ENCODE results near the gene KLK14. TPM values are rescaled to one million over a fixed set of nuclear protein-coding genes. Genes with fewer than 3 reads are reported as not detected.

Gene KLK14
- polyA plus RNA-seq, 2 of the 4 experiments (the other 2 are of a cell fraction): 0.14 to 0.44 TPM

DNA sequence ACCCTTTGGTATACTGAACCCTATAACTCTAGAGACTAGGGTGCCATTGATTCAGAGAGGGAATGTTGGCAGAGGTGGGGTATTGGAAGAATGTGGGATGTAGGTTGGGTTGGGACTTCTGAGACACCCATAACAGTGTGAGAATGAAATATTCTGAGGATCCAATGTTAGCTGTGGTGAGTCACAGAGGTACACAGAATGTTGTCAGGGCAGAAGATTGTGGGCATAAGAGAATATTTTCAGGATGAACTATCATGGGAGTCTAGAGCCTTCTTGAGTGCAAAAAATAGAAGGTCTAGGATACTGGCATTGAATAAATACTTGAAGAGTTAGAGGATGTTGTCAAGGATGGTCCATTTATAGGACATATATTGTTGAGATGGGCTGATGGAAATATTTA lies 26.8 kb downstream of the KLK14 start:
- ChIA-PET CTCF (no interaction called here), POLR2A (no interaction called here)
- ATAC-seq: 0 out of 6 replicates have a peak, but pooled peaks of 1 of the 2 experiments have one; percentile 36
- H3K9me3 ChIP-seq: peaks cover 3% of the 10 kb centered on the region; the same call in 1 of the 3 replicates
- no peak overlapping the region for H3K27ac ChIP-seq
- no peak overlapping the region for H3K4me2 ChIP-seq
- no peaks in the 10 kb centered on the region for H3K4me1 ChIP-seq
- FAIRE-seq: no peak
- no peak for TF ChIP-seq EHF (CRISPR knock-in tag; IDR thresholded peaks at IDR 0.05)
- no peak for TF ChIP-seq SREBF2 (IDR thresholded peaks at IDR 0.05)
- TF ChIP-seq TP53 (CRISPR knock-in tag; IDR thresholded peaks at IDR 0.05): no peak
- no peak for TF ChIP-seq CHD4 (IDR thresholded peaks at IDR 0.05; ENCODE audit: borderline replicate concordance)
- TF ChIP-seq KDM1A (IDR thresholded peaks at IDR 0.05; ENCODE audit: low read depth): no peak
- TF ChIP-seq EP300 (IDR thresholded peaks at IDR 0.05): no peak
- no peak for TF ChIP-seq ZFP36 (IDR thresholded peaks at IDR 0.05; ENCODE audit: borderline replicate concordance, partially characterized antibody)
- no peak for TF ChIP-seq GATA3 (IDR thresholded peaks at IDR 0.05; ENCODE audit: borderline replicate concordance)
- TF ChIP-seq, protein P1, sequence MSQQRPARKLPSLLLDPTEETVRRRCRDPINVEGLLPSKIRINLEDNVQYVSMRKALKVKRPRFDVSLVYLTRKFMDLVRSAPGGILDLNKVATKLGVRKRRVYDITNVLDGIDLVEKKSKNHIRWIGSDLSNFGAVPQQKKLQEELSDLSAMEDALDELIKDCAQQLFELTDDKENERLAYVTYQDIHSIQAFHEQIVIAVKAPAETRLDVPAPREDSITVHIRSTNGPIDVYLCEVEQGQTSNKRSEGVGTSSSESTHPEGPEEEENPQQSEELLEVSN (IDR thresholded peaks at IDR 0.05; ENCODE audit: borderline replicate concordance, low read depth): no peak
- TF ChIP-seq, protein P2, sequence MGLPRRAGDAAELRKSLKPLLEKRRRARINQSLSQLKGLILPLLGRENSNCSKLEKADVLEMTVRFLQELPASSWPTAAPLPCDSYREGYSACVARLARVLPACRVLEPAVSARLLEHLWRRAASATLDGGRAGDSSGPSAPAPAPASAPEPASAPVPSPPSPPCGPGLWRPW (IDR thresholded peaks at IDR 0.05): no peak
- TF ChIP-seq RCOR1 (IDR thresholded peaks at IDR 0.05; ENCODE audit: low read depth, low read length): no peak
- TF ChIP-seq NR3C1 (IDR thresholded peaks at IDR 0.05): no peak
- TF ChIP-seq, protein P3, sequence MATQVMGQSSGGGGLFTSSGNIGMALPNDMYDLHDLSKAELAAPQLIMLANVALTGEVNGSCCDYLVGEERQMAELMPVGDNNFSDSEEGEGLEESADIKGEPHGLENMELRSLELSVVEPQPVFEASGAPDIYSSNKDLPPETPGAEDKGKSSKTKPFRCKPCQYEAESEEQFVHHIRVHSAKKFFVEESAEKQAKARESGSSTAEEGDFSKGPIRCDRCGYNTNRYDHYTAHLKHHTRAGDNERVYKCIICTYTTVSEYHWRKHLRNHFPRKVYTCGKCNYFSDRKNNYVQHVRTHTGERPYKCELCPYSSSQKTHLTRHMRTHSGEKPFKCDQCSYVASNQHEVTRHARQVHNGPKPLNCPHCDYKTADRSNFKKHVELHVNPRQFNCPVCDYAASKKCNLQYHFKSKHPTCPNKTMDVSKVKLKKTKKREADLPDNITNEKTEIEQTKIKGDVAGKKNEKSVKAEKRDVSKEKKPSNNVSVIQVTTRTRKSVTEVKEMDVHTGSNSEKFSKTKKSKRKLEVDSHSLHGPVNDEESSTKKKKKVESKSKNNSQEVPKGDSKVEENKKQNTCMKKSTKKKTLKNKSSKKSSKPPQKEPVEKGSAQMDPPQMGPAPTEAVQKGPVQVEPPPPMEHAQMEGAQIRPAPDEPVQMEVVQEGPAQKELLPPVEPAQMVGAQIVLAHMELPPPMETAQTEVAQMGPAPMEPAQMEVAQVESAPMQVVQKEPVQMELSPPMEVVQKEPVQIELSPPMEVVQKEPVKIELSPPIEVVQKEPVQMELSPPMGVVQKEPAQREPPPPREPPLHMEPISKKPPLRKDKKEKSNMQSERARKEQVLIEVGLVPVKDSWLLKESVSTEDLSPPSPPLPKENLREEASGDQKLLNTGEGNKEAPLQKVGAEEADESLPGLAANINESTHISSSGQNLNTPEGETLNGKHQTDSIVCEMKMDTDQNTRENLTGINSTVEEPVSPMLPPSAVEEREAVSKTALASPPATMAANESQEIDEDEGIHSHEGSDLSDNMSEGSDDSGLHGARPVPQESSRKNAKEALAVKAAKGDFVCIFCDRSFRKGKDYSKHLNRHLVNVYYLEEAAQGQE (IDR thresholded peaks at IDR 0.05): no peak
- TF ChIP-seq JUN (IDR thresholded peaks at IDR 0.05): no peak
- TF ChIP-seq MAFK (IDR thresholded peaks at IDR 0.05; ENCODE audit: partially characterized antibody): no peak
- no peak for DNase-seq (ENCODE audit: low read depth in 1 of 2, low spot score in 1 of 2)
- no peak overlapping the region for H3K4me3 ChIP-seq

DNA sequence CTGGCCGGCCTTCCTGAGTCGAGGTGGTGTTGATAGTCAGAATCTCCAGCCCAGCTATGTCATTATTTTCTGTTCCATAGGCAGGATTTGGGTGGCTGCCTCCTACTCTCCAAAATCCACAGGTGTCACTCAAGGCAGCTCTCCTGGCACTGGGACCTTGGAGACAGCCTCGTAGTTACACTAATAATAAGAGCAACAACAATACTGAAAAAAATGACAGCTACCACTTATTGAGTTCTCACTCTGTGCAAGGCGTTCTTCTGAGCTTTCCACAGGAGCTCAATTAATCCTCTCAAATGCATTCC lies 35.7 kb downstream of the KLK14 start:
- Histone ChIP-seq H3K27ac (no peak overlapping the region), H3K4me3 (no peak overlapping the region), H3K4me2 (no peak overlapping the region), H3K4me1 (no peaks in the 10 kb centered on the region), H3K9me3 (peaks cover 5% of the 10 kb centered on the region; the same call in 1 of the 3 replicates)
- ChIA-PET POLR2A (no interaction called here), CTCF (interaction anchor here (1.0 to 1.2 kb wide), 2 partner anchors 11 to 26 kb away, joined by 3 to 5 read pairs; no protein-coding TSS in a partner anchor)
- FAIRE-seq (no peak), DNase-seq (ENCODE audit: low read depth in 1 of 2, low spot score in 1 of 2) (no peak), ATAC-seq (no peak)
- TF ChIP-seq ZC3H11A (IDR thresholded peaks at IDR 0.05) (no peak), RARB (CRISPR knock-in tag; IDR thresholded peaks at IDR 0.05) (no peak), RFX5 (IDR thresholded peaks at IDR 0.05) (no peak), EP300 (IDR thresholded peaks at IDR 0.05) (no peak), CEBPB (IDR thresholded peaks at IDR 0.05) (no peak), ESRRA (IDR thresholded peaks at IDR 0.05; ENCODE audit: borderline replicate concordance, low read length) (no peak), FOXS1 (CRISPR knock-in tag; IDR thresholded peaks at IDR 0.05) (no peak), RAD21 (conservative IDR thresholded peaks at IDR 0.05 in 1 of 2, IDR thresholded peaks at IDR 0.05 in 1 of 2) (no peak)
- TF ChIP-seq, protein P4, sequence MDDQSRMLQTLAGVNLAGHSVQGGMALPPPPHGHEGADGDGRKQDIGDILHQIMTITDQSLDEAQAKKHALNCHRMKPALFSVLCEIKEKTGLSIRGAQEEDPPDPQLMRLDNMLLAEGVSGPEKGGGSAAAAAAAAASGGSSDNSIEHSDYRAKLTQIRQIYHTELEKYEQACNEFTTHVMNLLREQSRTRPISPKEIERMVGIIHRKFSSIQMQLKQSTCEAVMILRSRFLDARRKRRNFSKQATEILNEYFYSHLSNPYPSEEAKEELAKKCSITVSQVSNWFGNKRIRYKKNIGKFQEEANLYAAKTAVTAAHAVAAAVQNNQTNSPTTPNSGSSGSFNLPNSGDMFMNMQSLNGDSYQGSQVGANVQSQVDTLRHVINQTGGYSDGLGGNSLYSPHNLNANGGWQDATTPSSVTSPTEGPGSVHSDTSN (IDR thresholded peaks at IDR 0.05): no peak
- TF ChIP-seq, protein P5, sequence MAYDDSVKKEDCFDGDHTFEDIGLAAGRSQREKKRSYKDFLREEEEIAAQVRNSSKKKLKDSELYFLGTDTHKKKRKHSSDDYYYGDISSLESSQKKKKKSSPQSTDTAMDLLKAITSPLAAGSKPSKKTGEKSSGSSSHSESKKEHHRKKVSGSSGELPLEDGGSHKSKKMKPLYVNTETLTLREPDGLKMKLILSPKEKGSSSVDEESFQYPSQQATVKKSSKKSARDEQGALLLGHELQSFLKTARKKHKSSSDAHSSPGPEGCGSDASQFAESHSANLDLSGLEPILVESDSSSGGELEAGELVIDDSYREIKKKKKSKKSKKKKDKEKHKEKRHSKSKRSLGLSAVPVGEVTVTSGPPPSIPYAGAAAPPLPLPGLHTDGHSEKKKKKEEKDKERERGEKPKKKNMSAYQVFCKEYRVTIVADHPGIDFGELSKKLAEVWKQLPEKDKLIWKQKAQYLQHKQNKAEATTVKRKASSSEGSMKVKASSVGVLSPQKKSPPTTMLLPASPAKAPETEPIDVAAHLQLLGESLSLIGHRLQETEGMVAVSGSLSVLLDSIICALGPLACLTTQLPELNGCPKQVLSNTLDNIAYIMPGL (CRISPR knock-in tag; IDR thresholded peaks at IDR 0.05; ENCODE audit: borderline replicate concordance): no peak
- WGBS (ENCODE audit: missing lambda C conversion rate): 28% methylated on average over 4 of the region's 4 CpGs

Data from A549 (cell line).